GM18867 (cell line): ENCODE measurements around the gene EFHC1.
"Not testable (repeated sequence)": the region's sequence is repeated elsewhere in the genome, so short reads cannot be mapped to it uniquely, and the experiment has no call there.

Experiments
- ATAC-seq: cut with Tn5 transposase; IDR thresholded peaks from one replicate; pipeline ENCODE4 v1.9.1; 2021; ENCODE audit warnings: mild to moderate bottlenecking, moderate library complexity; ENCODE audit not compliant: unreplicated experiment

EFHC1 gene

GRCh38 chr6:52419809-52420667 lies at the start of gene EFHC1:
EFHC1 (plus strand) TSS chr6:52420342; CDS start chr6:52420411, 69 bp downstream.
- peak; percentile 92 for ATAC-seq

GRCh38 chr6:52371656-52372191 lies 48.4 kb upstream of the EFHC1 start:
- ATAC-seq: no peak

GRCh38 chr6:52373151-52373690 lies 46.9 kb upstream of the EFHC1 start:
- ATAC-seq: no peak

GRCh38 chr6:52374247-52374646 lies 45.9 kb upstream of the EFHC1 start:
- ATAC-seq: no peak

GRCh38 chr6:52375780-52376556 lies 44.2 kb upstream of the EFHC1 start:
- ATAC-seq: no peak

- ATAC-seq: no peak
Observed at GRCh38 chr6:52376763-52377162, 43.4 kb upstream of the EFHC1 start.

GRCh38 chr6:52377538-52378221 lies 42.5 kb upstream of the EFHC1 start:
- no peak for ATAC-seq

GRCh38 chr6:52381249-52381648 lies 38.9 kb upstream of the EFHC1 start:
- no peak for ATAC-seq

- ATAC-seq: no peak
Observed at GRCh38 chr6:52384145-52384766, 35.9 kb upstream of the EFHC1 start.

GRCh38 chr6:52385074-52385473 lies 35.1 kb upstream of the EFHC1 start:
- no peak for ATAC-seq

- not testable (repeated sequence) for ATAC-seq
Observed at GRCh38 chr6:52388119-52388518, 32.0 kb upstream of the EFHC1 start.

GRCh38 chr6:52388790-52389189 lies 31.4 kb upstream of the EFHC1 start:
- ATAC-seq: no peak

- ATAC-seq: no peak
Observed at GRCh38 chr6:52389264-52389625, 30.9 kb upstream of the EFHC1 start.

GRCh38 chr6:52389626-52390360 lies 30.3 kb upstream of the EFHC1 start:
- ATAC-seq: peak; percentile 61

GRCh38 chr6:52390361-52390727 lies 29.8 kb upstream of the EFHC1 start:
- peak; percentile 40 for ATAC-seq

GRCh38 chr6:52391599-52391998 lies 28.5 kb upstream of the EFHC1 start:
- ATAC-seq: no peak

GRCh38 chr6:52392944-52393343 lies 27.2 kb upstream of the EFHC1 start:
- no peak for ATAC-seq

GRCh38 chr6:52393780-52394179 lies 26.4 kb upstream of the EFHC1 start:
- ATAC-seq: no peak

GRCh38 chr6:52394251-52394666 lies 25.9 kb upstream of the EFHC1 start:
- peak; percentile 60 for ATAC-seq

GRCh38 chr6:52395969-52396368 lies 24.2 kb upstream of the EFHC1 start:
- ATAC-seq: no peak
